ENCODE data around the gene KLHL2.
A peak's percentile ranks its signal among the peaks of the same experiment; 100 is the strongest.

Gene KLHL2

DNA sequence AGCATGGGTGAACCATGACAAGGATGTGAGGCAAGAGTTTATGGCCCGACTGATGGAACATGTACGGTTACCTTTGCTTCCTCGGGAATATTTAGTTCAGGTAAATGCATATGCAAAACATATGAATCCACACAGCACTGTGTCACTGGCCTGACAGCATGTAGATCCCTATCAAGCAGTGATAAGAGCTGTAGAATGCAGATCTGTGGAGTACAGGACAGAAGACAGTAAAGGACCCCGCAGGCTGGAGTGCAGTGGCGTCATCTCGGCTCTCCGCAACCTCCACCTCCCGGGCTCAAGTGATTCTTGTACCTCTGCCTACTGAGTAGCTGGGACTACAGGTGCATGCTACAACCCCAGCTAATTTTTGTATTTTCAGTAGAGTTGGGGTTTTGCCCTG lies 90.3 kb downstream of the KLHL2 start:
- POLR2A ChIA-PET = no interaction called here
- CTCF ChIA-PET = interaction anchor here (0.6 kb wide), 1 partner anchor 8 kb away, joined by 3 read pairs; no protein-coding TSS in a partner anchor
- DNase-seq (ENCODE audit: extremely low spot score) = no peak

GRCh38 chr4:165299399-165300060 lies 92.2 kb downstream of the KLHL2 start:
- CTCF ChIA-PET = no interaction called here
- POLR2A ChIA-PET = no interaction called here
- DNase-seq (ENCODE audit: extremely low spot score) = peak; percentile 11
- TF ChIP-seq TARDBP (IDR thresholded peaks at IDR 0.05) = no peak
- TF ChIP-seq FOXK2 (IDR thresholded peaks at IDR 0.05) = no peak
- no peak for TF ChIP-seq SUZ12 (IDR thresholded peaks at IDR 0.05)
- TF ChIP-seq NFRKB (IDR thresholded peaks at IDR 0.05) = no peak
- TF ChIP-seq ARNT (IDR thresholded peaks at IDR 0.05) = no peak
- no peak for TF ChIP-seq ZNF384 (IDR thresholded peaks at IDR 0.05)
- TF ChIP-seq LEF1 (IDR thresholded peaks at IDR 0.05; ENCODE audit: borderline replicate concordance) = no peak
- TF ChIP-seq CTBP1 (IDR thresholded peaks at IDR 0.05; ENCODE audit: borderline replicate concordance) = no peak
- no peak for TF ChIP-seq ELF4 (IDR thresholded peaks at IDR 0.05)
- no peak for TF ChIP-seq SP1 (IDR thresholded peaks at IDR 0.05)
- TF ChIP-seq HDGF (IDR thresholded peaks at IDR 0.05; ENCODE audit: borderline replicate concordance) = no peak
- TF ChIP-seq PKNOX1 (IDR thresholded peaks at IDR 0.05) = no peak
- no peak for TF ChIP-seq L3MBTL2 (conservative IDR thresholded peaks at IDR 0.05)
- no peak for TF ChIP-seq FOXA1 (IDR thresholded peaks at IDR 0.05)
- TF ChIP-seq FOXM1 (IDR thresholded peaks at IDR 0.05; ENCODE audit: borderline replicate concordance) = no peak
- no peak for TF ChIP-seq BHLHE40 (IDR thresholded peaks at IDR 0.05; ENCODE audit: borderline replicate concordance)

More for the DNA sequence above, 90.3 kb downstream of the KLHL2 start:
- no peak for TF ChIP-seq SUZ12 (IDR thresholded peaks at IDR 0.05)
- no peak for TF ChIP-seq L3MBTL2 (conservative IDR thresholded peaks at IDR 0.05)
- no peak for TF ChIP-seq FOXK2 (IDR thresholded peaks at IDR 0.05)
- no peak for TF ChIP-seq PKNOX1 (IDR thresholded peaks at IDR 0.05)
- no peak for TF ChIP-seq TARDBP (IDR thresholded peaks at IDR 0.05)
- TF ChIP-seq LEF1 (IDR thresholded peaks at IDR 0.05; ENCODE audit: borderline replicate concordance) = no peak
- TF ChIP-seq ELF4 (IDR thresholded peaks at IDR 0.05) = no peak
- TF ChIP-seq BHLHE40 (IDR thresholded peaks at IDR 0.05; ENCODE audit: borderline replicate concordance) = no peak
- TF ChIP-seq FOXM1 (IDR thresholded peaks at IDR 0.05; ENCODE audit: borderline replicate concordance) = no peak
- no peak for TF ChIP-seq HDGF (IDR thresholded peaks at IDR 0.05; ENCODE audit: borderline replicate concordance)
- TF ChIP-seq ARNT (IDR thresholded peaks at IDR 0.05) = no peak
- no peak for TF ChIP-seq CTBP1 (IDR thresholded peaks at IDR 0.05; ENCODE audit: borderline replicate concordance)
- no peak for TF ChIP-seq FOXA1 (IDR thresholded peaks at IDR 0.05)

DNA sequence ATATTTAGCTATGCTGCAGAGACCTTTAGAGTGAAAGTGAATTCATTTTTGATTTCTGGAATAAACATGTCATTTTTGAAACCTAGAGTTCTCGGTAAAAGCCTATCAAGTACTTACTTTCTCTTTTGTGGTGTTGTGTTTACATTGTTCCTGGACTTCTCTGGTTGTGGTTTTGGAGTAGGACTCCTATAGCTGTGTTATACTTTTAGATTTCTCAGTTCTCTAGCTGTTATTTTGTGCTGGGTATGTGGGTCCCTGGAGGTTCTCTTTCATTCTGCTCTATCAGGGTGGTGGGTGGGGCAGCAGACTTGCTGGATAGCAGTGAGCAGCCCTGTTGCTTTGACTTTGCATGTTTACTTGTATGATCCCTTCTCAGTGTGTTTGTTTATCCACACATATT lies 94.5 kb downstream of the KLHL2 start:
- TF ChIP-seq ELF4 (IDR thresholded peaks at IDR 0.05) = no peak
- TF ChIP-seq FOXM1 (IDR thresholded peaks at IDR 0.05; ENCODE audit: borderline replicate concordance) = no peak
- no peak for TF ChIP-seq FOXA1 (IDR thresholded peaks at IDR 0.05)
- TF ChIP-seq FOXK2 (IDR thresholded peaks at IDR 0.05) = no peak
- no peak for TF ChIP-seq SUZ12 (IDR thresholded peaks at IDR 0.05)
- TF ChIP-seq SP1 (IDR thresholded peaks at IDR 0.05) = no peak
- no peak for TF ChIP-seq LEF1 (IDR thresholded peaks at IDR 0.05; ENCODE audit: borderline replicate concordance)
- TF ChIP-seq TARDBP (IDR thresholded peaks at IDR 0.05) = no peak
- no peak for TF ChIP-seq CTBP1 (IDR thresholded peaks at IDR 0.05; ENCODE audit: borderline replicate concordance)
- TF ChIP-seq ZNF384 (IDR thresholded peaks at IDR 0.05) = no peak
- TF ChIP-seq NFRKB (IDR thresholded peaks at IDR 0.05) = no peak
- TF ChIP-seq PKNOX1 (IDR thresholded peaks at IDR 0.05) = no peak
- TF ChIP-seq ARNT (IDR thresholded peaks at IDR 0.05) = no peak
- no peak for TF ChIP-seq BHLHE40 (IDR thresholded peaks at IDR 0.05; ENCODE audit: borderline replicate concordance)
- TF ChIP-seq L3MBTL2 (conservative IDR thresholded peaks at IDR 0.05) = no peak
- TF ChIP-seq HDGF (IDR thresholded peaks at IDR 0.05; ENCODE audit: borderline replicate concordance) = no peak
- ChIA-PET CTCF (interaction anchor here (0.6 kb wide), 1 partner anchor 11 kb away, joined by 3 read pairs; no protein-coding TSS in a partner anchor), POLR2A (no interaction called here)
- DNase-seq (ENCODE audit: extremely low spot score) = no peak

- DNase-seq (ENCODE audit: extremely low spot score) = no peak
- ChIA-PET POLR2A (no interaction called here), CTCF (no interaction called here)
- TF ChIP-seq PKNOX1 (IDR thresholded peaks at IDR 0.05) = no peak
These were observed 95.3 kb downstream of the KLHL2 start for GRCh38 chr4:165302658-165303057.

DNA sequence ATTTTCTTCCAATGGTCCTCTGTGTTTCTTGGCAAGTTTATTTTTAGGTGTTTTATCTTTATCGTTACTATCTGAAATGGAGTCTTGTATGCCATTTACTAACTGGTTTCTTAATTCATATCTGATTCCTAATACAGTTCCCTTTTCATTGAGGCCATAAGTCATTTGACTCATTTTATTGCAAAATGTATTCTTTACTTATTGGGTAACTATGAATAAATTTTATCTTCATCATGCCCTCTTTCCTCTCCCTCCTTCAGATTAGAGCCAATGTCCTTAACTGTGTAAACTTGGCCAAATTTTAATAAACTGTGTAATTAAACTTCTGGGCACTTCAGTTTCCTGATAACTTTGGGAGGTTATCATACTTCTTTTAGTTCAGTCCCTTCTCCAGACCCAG lies 100.8 kb downstream of the KLHL2 start:
- CTCF ChIA-PET = no interaction called here
- TF ChIP-seq ARNT (IDR thresholded peaks at IDR 0.05) = no peak
- no peak for TF ChIP-seq ZNF384 (IDR thresholded peaks at IDR 0.05)
- DNase-seq (ENCODE audit: extremely low spot score) = no peak
- POLR2A ChIA-PET = no interaction called here

DNA sequence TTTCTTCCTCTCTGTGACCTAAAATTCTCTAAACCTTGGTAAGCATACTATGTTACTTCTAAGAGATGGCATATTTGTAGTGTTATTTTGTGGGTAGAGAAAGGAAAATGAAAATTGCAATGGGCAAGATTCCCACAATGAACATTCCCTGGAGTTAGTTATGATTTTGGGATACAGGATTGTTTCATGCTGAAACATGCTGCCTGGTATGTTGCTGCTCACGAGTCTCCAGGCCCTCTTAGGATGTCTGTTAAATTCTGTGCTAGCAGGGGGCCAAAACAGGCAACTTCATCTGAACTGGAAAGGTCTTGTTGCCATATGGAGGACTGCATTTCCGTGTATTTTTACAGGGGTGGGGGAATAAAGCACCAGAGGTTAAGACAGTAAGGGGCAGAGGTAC lies 101.2 kb downstream of the KLHL2 start:
- ChIA-PET CTCF (no interaction called here), POLR2A (no interaction called here)
- TF ChIP-seq LEF1 (IDR thresholded peaks at IDR 0.05; ENCODE audit: borderline replicate concordance) (no peak), FOXK2 (IDR thresholded peaks at IDR 0.05) (no peak), L3MBTL2 (conservative IDR thresholded peaks at IDR 0.05) (no peak), BHLHE40 (IDR thresholded peaks at IDR 0.05; ENCODE audit: borderline replicate concordance) (no peak), CTBP1 (IDR thresholded peaks at IDR 0.05; ENCODE audit: borderline replicate concordance) (no peak), TARDBP (IDR thresholded peaks at IDR 0.05) (no peak), ELF4 (IDR thresholded peaks at IDR 0.05) (no peak), ZNF384 (IDR thresholded peaks at IDR 0.05) (no peak), PKNOX1 (IDR thresholded peaks at IDR 0.05) (no peak), FOXA1 (IDR thresholded peaks at IDR 0.05) (no peak), NFRKB (IDR thresholded peaks at IDR 0.05) (no peak)
- no peak for DNase-seq (ENCODE audit: extremely low spot score)

Measured in HEK293T (cell line).